Measurements from ENCODE around the gene TSPAN14. TPM values are rescaled to one million over a fixed set of nuclear protein-coding genes. Genes with fewer than 3 reads are reported as not detected.
A peak's percentile ranks its signal among the peaks of the same experiment; 100 is the strongest.

The TSPAN14 gene
- polyA plus RNA-seq, 1 donor (not counting 4 experiments of a cell fraction or from before 2014, with no cell fraction given): 71.1 TPM

GRCh38 chr10:80468806-80469421, 14.8 kb downstream of the TSPAN14 start:
- Histone ChIP-seq H3K9me1 (ENCODE audit: control insufficient read depth, extremely low read depth, insufficient read depth, low read length) (peaks cover under 1% of the 10 kb centered on the region), H3K4me3 (ENCODE audit: control insufficient read depth in 2 of 3, extremely low read depth in 1 of 3, insufficient read depth in 2 of 3, low read depth in 1 of 3, low read length in 3 of 3) (no peak overlapping the region), H4K20me1 (ENCODE audit: control insufficient read depth, extremely low read depth, insufficient read depth, low read length) (peaks cover 8% of the 10 kb centered on the region), H3K9ac (ENCODE audit: control insufficient read depth, extremely low read depth, insufficient read depth, low read length) (no peak overlapping the region), H2AFZ (ENCODE audit: control insufficient read depth, low read length) (no peak overlapping the region), H3K27ac (ENCODE audit: control insufficient read depth, insufficient read depth, low read length) (peak overlapping the region; percentile 62), H3K4me2 (ENCODE audit: control insufficient read depth, extremely low read depth, insufficient read depth, low read depth, low read length) (no peak overlapping the region), H3K4me1 (ENCODE audit: control insufficient read depth, extremely low read depth, insufficient read depth, low read length) (peaks cover 98% of the 10 kb centered on the region), H3K36me3 (ENCODE audit: control insufficient read depth in 2 of 2, extremely low read depth in 1 of 2, insufficient read depth in 2 of 2, low read length in 2 of 2) (peaks cover 18 to 28% of the 10 kb centered on the region in 2 experiments), H3K79me2 (ENCODE audit: control insufficient read depth, insufficient read depth, low read length) (peaks cover 71% of the 10 kb centered on the region), H3K9me3 (ENCODE audit: control insufficient read depth, low read depth, low read length) (no peaks in the 10 kb centered on the region), H3K27me3 (ENCODE audit: control insufficient read depth, extremely low read depth, insufficient read depth, low read length) (no peaks in the 10 kb centered on the region)
- TF ChIP-seq CTCF (optimal IDR thresholded peaks at IDR 0.05 in 1 of 3, IDR thresholded peaks at IDR 0.05 in 1 of 3, conservative IDR thresholded peaks at IDR 0.05 in 1 of 3; ENCODE audit: extremely low read depth in 1 of 3, insufficient read depth in 2 of 3, low read length in 3 of 3) (no peak), EZH2 (IDR thresholded peaks at IDR 0.05; ENCODE audit: low read length) (no peak)
- dilution Hi-C loops (cut with MboI; ENCODE audit: extremely low pct_ligation_motif_present, low sequenced_read_pairs): no loop called here
- FAIRE-seq: no peak
- DNase-seq (ENCODE audit: low read depth, low spot score): no peak

GRCh38 chr10:80470266-80470665, 16.2 kb downstream of the TSPAN14 start:
- no peak for TF ChIP-seq CTCF (optimal IDR thresholded peaks at IDR 0.05 in 1 of 3, IDR thresholded peaks at IDR 0.05 in 1 of 3, conservative IDR thresholded peaks at IDR 0.05 in 1 of 3; ENCODE audit: extremely low read depth in 1 of 3, insufficient read depth in 2 of 3, low read length in 3 of 3)
- no peak for TF ChIP-seq EZH2 (IDR thresholded peaks at IDR 0.05; ENCODE audit: low read length)
- Histone ChIP-seq H3K27me3 (ENCODE audit: control insufficient read depth, extremely low read depth, insufficient read depth, low read length) (no peaks in the 10 kb centered on the region), H3K36me3 (ENCODE audit: control insufficient read depth in 2 of 2, extremely low read depth in 1 of 2, insufficient read depth in 2 of 2, low read length in 2 of 2) (peaks cover 20 to 31% of the 10 kb centered on the region in 2 experiments), H3K27ac (ENCODE audit: control insufficient read depth, insufficient read depth, low read length) (peak overlapping the region; percentile 98), H3K9ac (ENCODE audit: control insufficient read depth, extremely low read depth, insufficient read depth, low read length) (peak overlapping the region; percentile 75), H4K20me1 (ENCODE audit: control insufficient read depth, extremely low read depth, insufficient read depth, low read length) (peaks cover 4% of the 10 kb centered on the region), H3K4me2 (ENCODE audit: control insufficient read depth, extremely low read depth, insufficient read depth, low read depth, low read length) (peak overlapping the region; percentile 76), H3K4me3 (ENCODE audit: control insufficient read depth in 2 of 3, extremely low read depth in 1 of 3, insufficient read depth in 2 of 3, low read depth in 1 of 3, low read length in 3 of 3) (peak overlapping the region in 1 of 3 experiments; percentile 5), H3K9me1 (ENCODE audit: control insufficient read depth, extremely low read depth, insufficient read depth, low read length) (no peaks in the 10 kb centered on the region), H3K79me2 (ENCODE audit: control insufficient read depth, insufficient read depth, low read length) (peaks cover 71% of the 10 kb centered on the region), H3K4me1 (ENCODE audit: control insufficient read depth, extremely low read depth, insufficient read depth, low read length) (peaks cover 96% of the 10 kb centered on the region), H2AFZ (ENCODE audit: control insufficient read depth, low read length) (no peak overlapping the region), H3K9me3 (ENCODE audit: control insufficient read depth, low read depth, low read length) (no peaks in the 10 kb centered on the region)
- no peak for DNase-seq (ENCODE audit: low read depth, low spot score)
- FAIRE-seq: no peak
- dilution Hi-C loops (cut with MboI; ENCODE audit: extremely low pct_ligation_motif_present, low sequenced_read_pairs): no loop called here
